ENCODE data around the gene CLRN1.

The CLRN1 gene

DNA sequence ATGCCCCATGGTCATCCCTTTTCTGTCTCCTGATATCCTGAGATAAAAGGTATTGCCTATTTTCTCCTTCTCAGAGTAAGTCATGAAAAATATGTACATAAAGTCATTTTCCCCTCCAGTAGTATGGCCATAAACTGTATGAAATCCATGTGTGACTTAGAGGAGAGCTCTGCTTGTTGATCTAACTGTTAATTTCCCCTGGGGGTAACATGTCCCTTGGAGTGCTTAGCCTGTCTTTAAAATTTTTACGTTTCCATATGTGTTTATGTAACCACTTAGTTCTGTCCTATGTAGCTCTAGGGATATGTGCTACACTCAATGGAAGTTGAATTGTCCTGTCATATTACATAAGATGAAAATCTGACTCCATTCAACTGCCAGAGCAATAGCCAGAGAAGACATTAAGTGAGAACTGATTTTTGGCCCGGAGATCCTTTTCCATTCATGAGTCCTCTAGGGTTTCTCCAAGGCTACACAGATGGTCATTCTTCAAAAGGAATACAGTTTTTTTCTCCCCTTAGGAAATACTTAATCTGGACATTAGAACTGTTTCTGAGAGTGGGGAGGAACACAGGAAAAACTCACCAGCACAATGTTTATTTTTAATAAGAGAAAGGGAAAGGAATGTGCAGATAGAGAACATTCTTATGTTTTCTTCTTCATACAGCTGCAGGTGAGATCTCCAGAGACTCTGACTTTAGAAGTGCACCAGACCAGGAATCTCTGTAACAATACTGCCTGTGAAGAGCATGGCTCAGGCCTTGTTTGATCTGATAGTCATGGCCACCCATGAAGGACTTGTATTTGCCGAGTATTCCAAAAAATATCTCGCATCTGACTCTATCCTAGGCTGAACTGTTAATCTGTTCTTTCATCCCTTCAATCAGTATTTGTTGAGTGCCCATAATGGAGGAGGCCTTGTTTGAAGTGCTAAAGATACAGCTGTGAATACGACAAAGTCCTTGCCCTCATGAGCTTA is 29.8 kb upstream of the CLRN1 start:
- no peak overlapping the region for H3K4me2 ChIP-seq (ENCODE audit: low read length)
- no peak overlapping the region for H3K4me3 ChIP-seq (ENCODE audit: low read length)
- no peaks in the 10 kb centered on the region for H3K9me3 ChIP-seq (ENCODE audit: insufficient read depth, low read length)
- no peak overlapping the region for H3K27ac ChIP-seq (ENCODE audit: low read length)
- H3K9ac ChIP-seq (ENCODE audit: low read length): no peak overlapping the region
- no peaks in the 10 kb centered on the region for H3K36me3 ChIP-seq (replicated peaks; ENCODE audit: low read depth, low read length)
- TF ChIP-seq, protein P1, sequence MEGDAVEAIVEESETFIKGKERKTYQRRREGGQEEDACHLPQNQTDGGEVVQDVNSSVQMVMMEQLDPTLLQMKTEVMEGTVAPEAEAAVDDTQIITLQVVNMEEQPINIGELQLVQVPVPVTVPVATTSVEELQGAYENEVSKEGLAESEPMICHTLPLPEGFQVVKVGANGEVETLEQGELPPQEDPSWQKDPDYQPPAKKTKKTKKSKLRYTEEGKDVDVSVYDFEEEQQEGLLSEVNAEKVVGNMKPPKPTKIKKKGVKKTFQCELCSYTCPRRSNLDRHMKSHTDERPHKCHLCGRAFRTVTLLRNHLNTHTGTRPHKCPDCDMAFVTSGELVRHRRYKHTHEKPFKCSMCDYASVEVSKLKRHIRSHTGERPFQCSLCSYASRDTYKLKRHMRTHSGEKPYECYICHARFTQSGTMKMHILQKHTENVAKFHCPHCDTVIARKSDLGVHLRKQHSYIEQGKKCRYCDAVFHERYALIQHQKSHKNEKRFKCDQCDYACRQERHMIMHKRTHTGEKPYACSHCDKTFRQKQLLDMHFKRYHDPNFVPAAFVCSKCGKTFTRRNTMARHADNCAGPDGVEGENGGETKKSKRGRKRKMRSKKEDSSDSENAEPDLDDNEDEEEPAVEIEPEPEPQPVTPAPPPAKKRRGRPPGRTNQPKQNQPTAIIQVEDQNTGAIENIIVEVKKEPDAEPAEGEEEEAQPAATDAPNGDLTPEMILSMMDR (IDR thresholded peaks at IDR 0.05; ENCODE audit: low read depth, low read length): no peak
- TF ChIP-seq EZH2phosphoT487 (IDR thresholded peaks at IDR 0.05; ENCODE audit: low read depth): no peak
- H3K79me2 ChIP-seq (ENCODE audit: low read length): no peaks in the 10 kb centered on the region
- H2AFZ ChIP-seq (ENCODE audit: low read depth, low read length): no peak overlapping the region
- H3K4me1 ChIP-seq (ENCODE audit: low read length): peaks cover 3% of the 10 kb centered on the region; the same call in 1 of the 2 replicates
- no peaks in the 10 kb centered on the region for H3K27me3 ChIP-seq (ENCODE audit: low read depth, low read length)
- H4K20me1 ChIP-seq (ENCODE audit: insufficient read depth, low read length): no peaks in the 10 kb centered on the region

GRCh38 chr3:150998996-150999395 is 26.5 kb upstream of the CLRN1 start:
- H3K36me3 ChIP-seq (replicated peaks; ENCODE audit: low read depth, low read length): no peaks in the 10 kb centered on the region
- H3K9me3 ChIP-seq (ENCODE audit: insufficient read depth, low read length): no peaks in the 10 kb centered on the region
- no peak overlapping the region for H3K4me3 ChIP-seq (ENCODE audit: low read length)
- TF ChIP-seq, protein P1 (IDR thresholded peaks at IDR 0.05; ENCODE audit: low read depth, low read length): no peak
- TF ChIP-seq EZH2phosphoT487 (IDR thresholded peaks at IDR 0.05; ENCODE audit: low read depth): no peak
- no peak overlapping the region for H3K9ac ChIP-seq (ENCODE audit: low read length)
- H3K27me3 ChIP-seq (ENCODE audit: low read depth, low read length): no peaks in the 10 kb centered on the region
- no peaks in the 10 kb centered on the region for H3K79me2 ChIP-seq (ENCODE audit: low read length)
- H2AFZ ChIP-seq (ENCODE audit: low read depth, low read length): no peak overlapping the region
- no peak overlapping the region for H3K27ac ChIP-seq (ENCODE audit: low read length)
- H3K4me1 ChIP-seq (ENCODE audit: low read length): peaks cover 3% of the 10 kb centered on the region; the same call in 1 of the 2 replicates
- no peak overlapping the region for H3K4me2 ChIP-seq (ENCODE audit: low read length)
- H4K20me1 ChIP-seq (ENCODE audit: insufficient read depth, low read length): no peaks in the 10 kb centered on the region

- no peaks in the 10 kb centered on the region for H3K9me3 ChIP-seq (ENCODE audit: insufficient read depth, low read length)
- H3K36me3 ChIP-seq (replicated peaks; ENCODE audit: low read depth, low read length): no peaks in the 10 kb centered on the region
- H4K20me1 ChIP-seq (ENCODE audit: insufficient read depth, low read length): no peaks in the 10 kb centered on the region
- no peak overlapping the region for H3K27ac ChIP-seq (ENCODE audit: low read length)
- no peak overlapping the region for H2AFZ ChIP-seq (ENCODE audit: low read depth, low read length)
- H3K4me2 ChIP-seq (ENCODE audit: low read length): no peak overlapping the region
- H3K4me1 ChIP-seq (ENCODE audit: low read length): peaks cover 3% of the 10 kb centered on the region; the same call in 1 of the 2 replicates
- H3K4me3 ChIP-seq (ENCODE audit: low read length): no peak overlapping the region
- no peak for TF ChIP-seq EZH2phosphoT487 (IDR thresholded peaks at IDR 0.05; ENCODE audit: low read depth)
- TF ChIP-seq, protein P1 (IDR thresholded peaks at IDR 0.05; ENCODE audit: low read depth, low read length): no peak
- H3K27me3 ChIP-seq (ENCODE audit: low read depth, low read length): peaks cover under 1% of the 10 kb centered on the region; the same call in 1 of the 2 replicates
- H3K9ac ChIP-seq (ENCODE audit: low read length): no peak overlapping the region
- no peaks in the 10 kb centered on the region for H3K79me2 ChIP-seq (ENCODE audit: low read length)
Observed at GRCh38 chr3:150996731-150997130, 24.2 kb upstream of the CLRN1 start.

DNA sequence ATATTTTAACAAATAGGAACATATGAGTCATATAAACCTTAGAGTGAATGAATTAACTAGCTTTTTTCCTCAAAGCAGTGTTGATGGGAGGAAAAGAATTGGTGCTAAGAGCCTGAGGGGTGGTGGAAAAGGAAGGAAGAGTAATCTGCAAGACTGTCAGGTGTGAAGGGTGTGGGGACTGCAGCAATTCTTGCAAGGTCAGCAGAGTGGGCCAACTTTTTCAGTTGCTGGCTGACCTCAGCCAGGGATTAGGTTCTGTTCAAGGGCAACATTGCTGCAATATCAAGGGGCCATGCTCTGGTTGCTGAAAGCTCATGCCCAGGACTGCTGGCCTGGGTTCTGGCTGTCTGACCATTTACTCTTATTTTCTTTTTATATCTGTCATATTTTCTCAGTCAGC is 23.0 kb upstream of the CLRN1 start:
- no peaks in the 10 kb centered on the region for H3K79me2 ChIP-seq (ENCODE audit: low read length)

More for the DNA sequence above, 23.0 kb upstream of the CLRN1 start:
- TF ChIP-seq, protein P1 (IDR thresholded peaks at IDR 0.05; ENCODE audit: low read depth, low read length): no peak
- no peak for TF ChIP-seq EZH2phosphoT487 (IDR thresholded peaks at IDR 0.05; ENCODE audit: low read depth)
- Histone ChIP-seq H4K20me1 (ENCODE audit: insufficient read depth, low read length) (no peaks in the 10 kb centered on the region), H3K9ac (ENCODE audit: low read length) (no peak overlapping the region), H3K27me3 (ENCODE audit: low read depth, low read length) (peaks cover 9% of the 10 kb centered on the region), H3K4me3 (ENCODE audit: low read length) (no peak overlapping the region), H3K36me3 (replicated peaks; ENCODE audit: low read depth, low read length) (no peaks in the 10 kb centered on the region), H3K9me3 (ENCODE audit: insufficient read depth, low read length) (no peaks in the 10 kb centered on the region), H3K4me2 (ENCODE audit: low read length) (no peak overlapping the region), H3K4me1 (ENCODE audit: low read length) (peaks cover 3% of the 10 kb centered on the region; the same call in 1 of the 2 replicates), H3K27ac (ENCODE audit: low read length) (no peak overlapping the region), H2AFZ (ENCODE audit: low read depth, low read length) (no peak overlapping the region)

All from OCI-LY3 (cell line).